Breast epithelium (tissue), 4 donors: Measurements from ENCODE around the gene SLC25A20. TPM values are rescaled to one million over a fixed set of nuclear protein-coding genes. Genes with fewer than 3 reads are reported as not detected.

Experiments
- DNase-seq, 2 donors: peaks; one replicate each; pipeline ENCODE4 v3.0.0-alpha.2; 2019; ENCODE audit warnings: low spot score in 2 of 2
- H3K27ac ChIP-seq, 2 donors: fragments of 200-600 bp; sonication (generic) in 1 of 2; one replicate each; pipeline ENCODE4 v1.5.1; 2016 to 2019; ENCODE audit warnings: mild to moderate bottlenecking in 1 of 2
- H3K27me3 ChIP-seq, 2 donors: fragments of 200-600 bp; sonication (generic) in 1 of 2; one replicate each; pipeline versions ENCODE4 v1.5.1 to v1.6.0; 2017 to 2019; ENCODE audit warnings: control low read depth in 1 of 2, mild to moderate bottlenecking in 1 of 2
- H3K36me3 ChIP-seq: fragments of 200-600 bp; one replicate; pipeline ENCODE4 v1.5.1; 2019
- H3K4me1 ChIP-seq, 2 donors: fragments of 200-600 bp; sonication (generic); one replicate each; pipeline ENCODE4 v1.5.1; 2016 to 2019; ENCODE audit warnings: control low read depth in 1 of 2
- H3K4me3 ChIP-seq, 3 donors: fragments of 200-600 bp; sonication (generic); 1 replicate in 2 of 3; 2 replicates in 1 of 3; pipeline ENCODE4 v1.5.1; 2016 to 2019; ENCODE audit warnings: mild to moderate bottlenecking in 3 of 3, moderate library complexity in 2 of 3
- H3K9me3 ChIP-seq, 2 donors: fragments of 200-600 bp; sonication (generic) in 1 of 2; one replicate each; pipeline ENCODE4 v1.5.1; 2016 to 2019; ENCODE audit warnings: control low read depth in 1 of 2
- CTCF ChIP-seq, 3 donors: fragments of 450-650 bp; IDR thresholded peaks; one replicate each; pipeline ENCODE4 v1.5.1; 2016 to 2017; ENCODE audit warnings: antibody characterized with exemption in 3 of 3, mild to moderate bottlenecking in 3 of 3, moderate library complexity in 3 of 3
- POLR2A ChIP-seq: fragments of 450-650 bp; IDR thresholded peaks from one replicate; pipeline ENCODE4 v1.6.1; 2016; ENCODE audit warnings: antibody characterized with exemption, mild to moderate bottlenecking, moderate library complexity
- POLR2AphosphoS5 ChIP-seq, 3 donors: sonication (generic); formaldehyde crosslinking; IDR thresholded peaks; one replicate each; pipeline ENCODE4 v1.6.1; 2017; ENCODE audit warnings: antibody characterized with exemption in 3 of 3
- intact Hi-C: fragments of 100-400 bp; cut with DNase I; formaldehyde crosslinking; loops from one replicate; pipeline ENCODE4 v1.15.1; 2023; ENCODE audit warnings: low total_unique reads
- total RNA-seq, 3 donors: library from RNA; depleted of rRNA; stranded (reverse); fragments of >200 nt; gene quantifications; one replicate each; pipeline ENCODE4 v1.1.0, GENCODE V29; 2016

Gene SLC25A20
- total RNA-seq, 3 donors from 2014 or later, result 24.7 to 37.3 (median 30.2) TPM

- Histone ChIP-seq H3K9me3 (no peaks in the 10 kb centered on the region), H3K36me3 (no peaks in the 10 kb centered on the region), H3K27ac (no peak overlapping the region), H3K27me3 (no peaks in the 10 kb centered on the region), H3K4me1 (no peaks in the 10 kb centered on the region), H3K4me3 (no peak overlapping the region)
- TF ChIP-seq POLR2A, result no peak
- no peak for TF ChIP-seq POLR2AphosphoS5 (IDR thresholded peaks at IDR 0.05)
- no peak for TF ChIP-seq CTCF (IDR thresholded peaks at IDR 0.05)
- DNase-seq, result no peak
- intact Hi-C loops, result no loop called here
Observed at GRCh38 chr3:48811524-48811923, 87.2 kb downstream of the SLC25A20 start.

Other genes with a start within 250 kb of the SLC25A20 start
- gene CELSR3, start 236.0 kb downstream of the SLC25A20 start, total RNA-seq, result 1 to 10 TPM in 2 of 3 donors, under 1 TPM in 1; 0.88 to 1.3 (median 1.1) TPM
- gene NCKIPSD, start 213.0 kb downstream of the SLC25A20 start, total RNA-seq, result 10 to 100 TPM; 31.8 to 40.3 (median 36.4) TPM
- 100 to 1,000 TPM in 2 of 3 donors, 10 to 100 TPM in 1; 84.0 to 185 (median 126) TPM for gene IP6K2, start 181.7 kb downstream of the SLC25A20 start, total RNA-seq
- 10 to 100 TPM; 27.2 to 33.0 (median 30.7) TPM for gene PRKAR2A, start 51.0 kb downstream of the SLC25A20 start, total RNA-seq
- gene ARIH2, start 20.0 kb upstream of the SLC25A20 start, total RNA-seq, result 100 to 1,000 TPM in 1 of 3 donors, 10 to 100 TPM in 2; 70.7 to 111 (median 100.0) TPM
- gene P4HTM, start 91.4 kb upstream of the SLC25A20 start, total RNA-seq, result 10 to 100 TPM; 29.9 to 59.7 (median 58.7) TPM
- gene WDR6, start 108.5 kb upstream of the SLC25A20 start, total RNA-seq, result 100 to 1,000 TPM in 2 of 3 donors, 10 to 100 TPM in 1; 57.9 to 143 (median 135) TPM
- 10 to 100 TPM; 27.5 to 48.4 (median 37.7) TPM for gene DALRD3, start 119.7 kb upstream of the SLC25A20 start, total RNA-seq
- 100 to 1,000 TPM; 151 to 171 (median 164) TPM for gene NDUFAF3, start 123.2 kb upstream of the SLC25A20 start, total RNA-seq
- 100 to 1,000 TPM; 123 to 216 (median 178) TPM for gene IMPDH2, start 130.5 kb upstream of the SLC25A20 start, total RNA-seq
- 100 to 1,000 TPM in 1 of 3 donors, 10 to 100 TPM in 2; 73.1 to 115 (median 99.3) TPM for gene QRICH1, start 195.2 kb upstream of the SLC25A20 start, total RNA-seq
- gene QARS1, start 205.9 kb upstream of the SLC25A20 start, total RNA-seq, result 100 to 1,000 TPM; 233 to 268 (median 252) TPM
- 10 to 100 TPM; 49.2 to 57.2 (median 56.2) TPM for gene USP19, start 221.9 kb upstream of the SLC25A20 start, total RNA-seq
- 100 to 1,000 TPM; 411 to 700 (median 540) TPM for gene LAMB2, start 234.2 kb upstream of the SLC25A20 start, total RNA-seq